ENCODE data around the gene CAMTA1.

GRCh38 chr1:7551442-7551841 is 766.2 kb downstream of the CAMTA1 start:
- TF ChIP-seq CTCF (conservative IDR thresholded peaks at IDR 0.05; ENCODE audit: low read depth, low read length) (no peak), EZH2 (IDR thresholded peaks at IDR 0.05; ENCODE audit: borderline replicate concordance, low read depth, low read length, poor library complexity, severe bottlenecking) (no peak)

All from A673 (cell line).